NCI-H345 (cell line): ENCODE measurements around the gene ATAT1.

Experiments used
- DNase-seq: peaks from one replicate; lab custom pipeline; 2025; lab: John Stamatoyannopoulos, UW

ATAT1 gene

GRCh38 chr6:30626484-30627366 is at the start of gene ATAT1:
ATAT1 (plus strand) TSS chr6:30626874.
- peak; percentile 86 for DNase-seq

- DNase-seq: no peak
These were observed 48.6 kb upstream of the ATAT1 start for GRCh38 chr6:30578051-30578450.

GRCh38 chr6:30583921-30584320 is 42.8 kb upstream of the ATAT1 start:
- DNase-seq: no peak

GRCh38 chr6:30589754-30590358 is 36.8 kb upstream of the ATAT1 start:
- DNase-seq: no peak

- no peak for DNase-seq
These were observed 36.2 kb upstream of the ATAT1 start for GRCh38 chr6:30590509-30590908.

- DNase-seq: no peak
These were observed 35.7 kb upstream of the ATAT1 start for GRCh38 chr6:30591008-30591407.

- no peak for DNase-seq
These were observed 34.4 kb upstream of the ATAT1 start for GRCh38 chr6:30592287-30592686.

- peak; percentile 63 for DNase-seq
These were observed 29.1 kb upstream of the ATAT1 start for GRCh38 chr6:30597315-30598144.

- no peak for DNase-seq
These were observed 27.6 kb upstream of the ATAT1 start for GRCh38 chr6:30598912-30599624.

- DNase-seq: no peak
These were observed 26.9 kb upstream of the ATAT1 start for GRCh38 chr6:30599625-30600324.

GRCh38 chr6:30600451-30600961 is 26.2 kb upstream of the ATAT1 start:
- DNase-seq: peak; percentile 30

GRCh38 chr6:30601436-30601814 is 25.2 kb upstream of the ATAT1 start:
- DNase-seq: no peak

- no peak for DNase-seq
These were observed 24.6 kb upstream of the ATAT1 start for GRCh38 chr6:30601815-30602641.

- DNase-seq: no peak
These were observed 22.7 kb upstream of the ATAT1 start for GRCh38 chr6:30603961-30604360.

- DNase-seq: no peak
These were observed 16.6 kb upstream of the ATAT1 start for GRCh38 chr6:30610065-30610464.

- DNase-seq: no peak
These were observed 15.4 kb upstream of the ATAT1 start for GRCh38 chr6:30611150-30611855.

GRCh38 chr6:30611856-30612194 is 14.8 kb upstream of the ATAT1 start:
- DNase-seq: no peak

- no peak for DNase-seq
These were observed 14.5 kb upstream of the ATAT1 start for GRCh38 chr6:30612213-30612612.

GRCh38 chr6:30612687-30613248 is 13.9 kb upstream of the ATAT1 start:
- no peak for DNase-seq
